ENCODE data around the gene PRSS2. TPM values are rescaled to one million over a fixed set of nuclear protein-coding genes. Genes with fewer than 3 reads are reported as not detected.
"Not testable (repeated sequence)": the region's sequence is repeated elsewhere in the genome, so short reads cannot be mapped to it uniquely, and the experiment has no call there.

PRSS2 gene
- total RNA-seq, 4 donors from 2014 or later = not detected

DNA sequence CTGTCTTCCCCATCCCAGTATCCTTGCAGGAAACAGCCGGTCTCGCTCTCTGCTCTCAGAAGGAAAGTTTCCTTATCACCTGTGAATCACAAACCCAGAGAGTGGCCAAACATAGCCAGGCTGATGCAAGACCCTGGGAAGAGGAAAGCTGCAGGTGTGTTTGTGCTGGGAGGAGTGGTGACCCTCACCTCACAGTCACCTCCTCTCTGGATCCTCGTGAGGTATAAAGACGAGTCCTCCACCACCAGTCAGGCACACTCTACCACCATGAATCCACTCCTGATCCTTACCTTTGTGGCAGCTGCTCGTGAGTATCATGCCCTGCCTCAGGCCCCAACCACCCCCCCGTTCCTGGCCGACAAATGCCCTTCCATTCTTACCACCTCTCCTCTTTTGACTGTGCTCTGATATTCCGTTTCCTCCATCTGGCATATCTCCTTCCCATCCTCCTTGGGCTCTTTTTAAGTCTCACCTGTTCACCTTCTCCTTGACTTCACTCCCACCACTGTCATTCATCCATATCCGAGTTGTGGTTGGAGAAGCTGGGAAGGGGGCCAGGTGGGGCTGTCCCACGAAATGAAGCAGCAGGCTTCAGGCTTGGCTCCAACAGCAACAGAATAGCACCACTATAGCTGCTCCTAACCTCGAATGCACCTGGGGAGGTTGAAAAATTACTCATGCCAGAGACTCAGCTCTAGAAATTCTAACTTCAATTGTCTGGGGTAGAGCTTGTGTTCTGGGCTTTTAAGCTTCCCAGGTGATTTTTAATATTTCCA is 21.4 kb upstream of the PRSS2 start, which contains the start of gene PRSS1:
Gene PRSS1 (plus strand): TSS at position 255 of the 776 bp plus-strand sequence. CDS start 13 bp downstream, at position 268.
- DNase-seq = no peak
- TF ChIP-seq, protein P1, sequence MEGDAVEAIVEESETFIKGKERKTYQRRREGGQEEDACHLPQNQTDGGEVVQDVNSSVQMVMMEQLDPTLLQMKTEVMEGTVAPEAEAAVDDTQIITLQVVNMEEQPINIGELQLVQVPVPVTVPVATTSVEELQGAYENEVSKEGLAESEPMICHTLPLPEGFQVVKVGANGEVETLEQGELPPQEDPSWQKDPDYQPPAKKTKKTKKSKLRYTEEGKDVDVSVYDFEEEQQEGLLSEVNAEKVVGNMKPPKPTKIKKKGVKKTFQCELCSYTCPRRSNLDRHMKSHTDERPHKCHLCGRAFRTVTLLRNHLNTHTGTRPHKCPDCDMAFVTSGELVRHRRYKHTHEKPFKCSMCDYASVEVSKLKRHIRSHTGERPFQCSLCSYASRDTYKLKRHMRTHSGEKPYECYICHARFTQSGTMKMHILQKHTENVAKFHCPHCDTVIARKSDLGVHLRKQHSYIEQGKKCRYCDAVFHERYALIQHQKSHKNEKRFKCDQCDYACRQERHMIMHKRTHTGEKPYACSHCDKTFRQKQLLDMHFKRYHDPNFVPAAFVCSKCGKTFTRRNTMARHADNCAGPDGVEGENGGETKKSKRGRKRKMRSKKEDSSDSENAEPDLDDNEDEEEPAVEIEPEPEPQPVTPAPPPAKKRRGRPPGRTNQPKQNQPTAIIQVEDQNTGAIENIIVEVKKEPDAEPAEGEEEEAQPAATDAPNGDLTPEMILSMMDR (IDR thresholded peaks at IDR 0.05) = no peak
- no peak for TF ChIP-seq POLR2A (IDR thresholded peaks at IDR 0.05)
- Histone ChIP-seq H3K27me3 (no peaks in the 10 kb centered on the region), H3K36me3 (no peaks in the 10 kb centered on the region), H3K4me3 (no peak within 1 kb of the TSS), H3K9me3 (no peaks in the 10 kb centered on the region), H3K27ac (no peak within 1 kb of the TSS), H3K4me1 (no peaks in the 10 kb centered on the region)
- intact Hi-C loops (cut with DNase I; ENCODE audit: low total_unique reads) = no loop called here

DNA sequence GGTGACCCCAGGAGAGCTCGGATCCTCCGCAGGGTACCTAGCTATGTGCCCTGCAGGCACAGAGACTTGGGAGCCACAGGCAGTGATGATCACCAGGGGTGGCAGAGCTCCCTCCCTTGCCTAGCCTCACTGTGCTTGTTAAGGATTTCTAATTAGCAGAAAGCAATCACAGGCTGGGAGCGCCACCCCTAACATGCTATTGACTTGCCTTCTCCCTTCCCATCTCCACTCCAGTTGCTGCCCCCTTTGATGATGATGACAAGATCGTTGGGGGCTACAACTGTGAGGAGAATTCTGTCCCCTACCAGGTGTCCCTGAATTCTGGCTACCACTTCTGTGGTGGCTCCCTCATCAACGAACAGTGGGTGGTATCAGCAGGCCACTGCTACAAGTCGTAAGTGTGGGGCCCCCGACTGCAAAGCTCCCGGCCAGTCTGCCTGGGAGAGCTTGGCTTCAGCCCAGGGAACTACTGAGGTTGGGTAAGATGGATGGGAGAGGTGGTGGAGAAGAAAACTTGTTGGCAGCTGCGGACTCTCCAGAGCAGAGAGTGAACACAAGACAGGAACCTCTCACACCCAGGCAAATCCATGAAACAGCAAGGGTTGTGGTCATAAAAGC is 20.3 kb upstream of the PRSS2 start:
- Histone ChIP-seq H3K27ac (no peak overlapping the region), H3K4me1 (no peaks in the 10 kb centered on the region), H3K9me3 (no peaks in the 10 kb centered on the region), H3K36me3 (no peaks in the 10 kb centered on the region), H3K27me3 (no peaks in the 10 kb centered on the region), H3K4me3 (no peak overlapping the region)
- no peak for DNase-seq
- intact Hi-C loops (cut with DNase I; ENCODE audit: low total_unique reads) = no loop called here
- TF ChIP-seq POLR2A (IDR thresholded peaks at IDR 0.05) = no peak
- TF ChIP-seq, protein P1 (IDR thresholded peaks at IDR 0.05) = no peak

DNA sequence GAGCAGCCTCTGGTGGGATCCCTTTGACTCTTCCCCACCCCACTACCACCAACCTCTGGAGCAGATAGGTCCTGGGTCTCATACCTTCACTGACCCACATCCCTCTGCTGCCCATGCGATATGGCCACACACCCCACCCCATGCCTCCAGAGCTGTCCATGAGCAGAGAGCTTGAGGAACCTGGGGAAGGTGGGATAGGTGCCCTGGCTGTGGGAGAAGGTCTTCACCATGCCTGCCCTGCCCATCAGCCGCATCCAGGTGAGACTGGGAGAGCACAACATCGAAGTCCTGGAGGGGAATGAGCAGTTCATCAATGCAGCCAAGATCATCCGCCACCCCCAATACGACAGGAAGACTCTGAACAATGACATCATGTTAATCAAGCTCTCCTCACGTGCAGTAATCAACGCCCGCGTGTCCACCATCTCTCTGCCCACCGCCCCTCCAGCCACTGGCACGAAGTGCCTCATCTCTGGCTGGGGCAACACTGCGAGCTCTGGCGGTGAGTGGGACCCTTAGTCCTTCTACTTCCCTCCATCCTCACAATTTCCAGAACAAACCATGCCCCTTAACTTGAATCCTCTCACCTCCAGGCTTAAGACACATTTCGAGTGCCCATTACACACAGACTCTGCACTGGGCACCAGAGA is 19.1 kb upstream of the PRSS2 start:
- intact Hi-C loops (cut with DNase I; ENCODE audit: low total_unique reads); H3K27ac ChIP-seq; H3K36me3 ChIP-seq; H3K4me1 ChIP-seq; H3K27me3 ChIP-seq; H3K4me3 ChIP-seq; H3K9me3 ChIP-seq; DNase-seq: not testable (repeated sequence)

DNA sequence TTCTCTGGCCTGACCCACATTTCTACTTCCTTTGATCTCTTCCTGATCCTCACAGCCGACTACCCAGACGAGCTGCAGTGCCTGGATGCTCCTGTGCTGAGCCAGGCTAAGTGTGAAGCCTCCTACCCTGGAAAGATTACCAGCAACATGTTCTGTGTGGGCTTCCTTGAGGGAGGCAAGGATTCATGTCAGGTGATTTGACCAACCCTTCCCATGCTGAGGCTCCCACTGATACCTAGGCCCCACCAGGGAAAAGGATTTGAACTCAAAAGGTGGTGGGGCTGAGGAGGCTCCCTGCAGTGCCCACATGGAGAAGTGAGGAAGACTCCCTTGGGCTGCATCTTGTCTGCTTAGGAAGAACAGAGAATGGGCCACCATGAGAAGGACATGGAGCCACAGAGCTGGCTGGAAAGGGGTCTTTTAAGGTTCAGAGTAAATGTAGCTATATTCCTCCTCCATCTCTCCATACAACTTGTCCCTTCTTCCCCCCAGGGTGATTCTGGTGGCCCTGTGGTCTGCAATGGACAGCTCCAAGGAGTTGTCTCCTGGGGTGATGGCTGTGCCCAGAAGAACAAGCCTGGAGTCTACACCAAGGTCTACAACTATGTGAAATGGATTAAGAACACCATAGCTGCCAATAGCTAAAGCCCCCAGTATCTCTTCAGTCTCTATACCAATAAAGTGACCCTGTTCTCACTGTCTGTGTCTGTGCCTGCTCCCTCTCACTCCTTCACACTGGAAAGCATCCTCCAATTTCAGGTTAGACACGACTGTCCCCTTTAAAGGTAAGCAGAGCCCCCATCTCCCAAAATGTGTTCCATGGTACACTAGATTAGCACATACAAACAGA is 18.2 kb upstream of the PRSS2 start:
- DNase-seq = no peak
- H3K4me1 ChIP-seq = no peaks in the 10 kb centered on the region
- no peak overlapping the region for H3K4me3 ChIP-seq
- H3K9me3 ChIP-seq = no peaks in the 10 kb centered on the region
- no peaks in the 10 kb centered on the region for H3K27me3 ChIP-seq
- no peaks in the 10 kb centered on the region for H3K36me3 ChIP-seq
- intact Hi-C loops (cut with DNase I; ENCODE audit: low total_unique reads) = no loop called here
- H3K27ac ChIP-seq = no peak overlapping the region
- TF ChIP-seq POLR2A (IDR thresholded peaks at IDR 0.05) = no peak
- TF ChIP-seq, protein P1 (IDR thresholded peaks at IDR 0.05) = no peak

DNA sequence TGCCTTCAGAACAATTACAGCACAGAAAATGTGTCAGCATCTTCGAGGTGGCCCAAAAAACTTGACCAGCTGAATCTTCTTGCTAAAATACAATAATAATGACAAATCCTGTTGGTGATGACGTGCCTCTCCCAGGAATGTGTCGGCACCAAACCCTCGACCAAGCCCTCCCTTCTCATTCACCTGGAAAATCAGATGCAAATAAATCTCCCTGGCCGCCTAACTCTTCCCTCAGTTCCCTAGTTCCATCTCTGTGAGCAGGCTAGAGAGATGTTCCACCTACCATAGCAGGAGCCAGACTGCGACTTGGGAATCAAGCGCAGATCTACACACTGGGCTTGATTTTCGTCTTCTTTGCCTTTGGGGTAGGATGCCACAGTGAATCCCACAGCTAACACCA is 17.4 kb upstream of the PRSS2 start:
- no peak for DNase-seq
- H3K9me3 ChIP-seq = no peaks in the 10 kb centered on the region
- TF ChIP-seq POLR2A (IDR thresholded peaks at IDR 0.05) = no peak
- no peak overlapping the region for H3K27ac ChIP-seq
- no peaks in the 10 kb centered on the region for H3K4me1 ChIP-seq
- H3K4me3 ChIP-seq = no peak overlapping the region
- intact Hi-C loops (cut with DNase I; ENCODE audit: low total_unique reads) = no loop called here
- no peaks in the 10 kb centered on the region for H3K36me3 ChIP-seq
- no peaks in the 10 kb centered on the region for H3K27me3 ChIP-seq

DNA sequence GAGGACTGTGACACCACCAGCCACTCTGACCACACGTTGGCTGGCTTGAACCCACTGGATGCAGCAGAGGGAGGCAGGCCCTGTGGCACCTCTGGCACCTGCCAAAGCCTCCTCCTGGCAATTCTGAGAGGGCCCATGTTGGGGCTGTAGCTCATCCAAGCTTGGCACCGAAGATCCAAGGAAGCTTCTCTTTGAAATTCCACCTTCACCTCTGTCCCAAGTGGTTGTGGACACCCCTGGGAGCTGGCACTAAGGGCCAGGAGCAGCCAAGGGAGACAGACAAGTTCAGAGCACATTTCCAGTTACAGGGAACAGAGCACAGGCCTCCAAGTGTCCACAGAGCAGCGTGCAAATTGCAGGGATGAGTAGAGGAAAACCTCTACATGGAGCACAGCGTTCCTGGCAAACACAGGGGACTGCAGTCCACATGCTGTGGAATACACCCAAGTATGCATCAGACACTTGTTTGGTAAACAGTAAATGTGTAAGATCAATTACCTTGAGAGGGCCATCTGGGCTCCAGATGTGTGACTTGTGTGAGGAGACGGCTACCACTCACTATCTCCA is 16.8 kb upstream of the PRSS2 start:
- H3K9me3 ChIP-seq; H3K27ac ChIP-seq; H3K4me1 ChIP-seq; H3K4me3 ChIP-seq; H3K27me3 ChIP-seq; H3K36me3 ChIP-seq; DNase-seq; intact Hi-C loops (cut with DNase I; ENCODE audit: low total_unique reads): not testable (repeated sequence)

Measured in uterus (tissue), 4 donors.